Measurements from ENCODE around the gene DNAJC8.

DNAJC8 gene

GRCh38 chr1:28159680-28160079 is 73.1 kb downstream of the DNAJC8 start:
- peaks cover 7% of the 10 kb centered on the region for H3K4me1 Mint-ChIP-seq
- H3K27me3 Mint-ChIP-seq, result peaks cover 78% of the 10 kb centered on the region
- H3K27ac Mint-ChIP-seq, result no peak overlapping the region

GRCh38 chr1:28159243-28159642 is 73.6 kb downstream of the DNAJC8 start:
- Mint-ChIP-seq H3K4me3 (no peak overlapping the region), H3K9me3 (no peaks in the 10 kb centered on the region), H3K27ac (no peak overlapping the region), H3K27me3 (peaks cover 78% of the 10 kb centered on the region), H3K4me1 (peaks cover 7% of the 10 kb centered on the region), H3K36me3 (no peaks in the 10 kb centered on the region)
- CTCF ChIA-PET, result no interaction called here
- DNase-seq, result no peak

More at GRCh38 chr1:28159680-28160079, 73.1 kb downstream of the DNAJC8 start:
- H3K9me3 Mint-ChIP-seq, result no peaks in the 10 kb centered on the region
- CTCF ChIA-PET, result no interaction called here
- no peak overlapping the region for H3K4me3 Mint-ChIP-seq
- no peaks in the 10 kb centered on the region for H3K36me3 Mint-ChIP-seq
- no peak for DNase-seq

- H3K4me3 Mint-ChIP-seq, result no peak overlapping the region
- DNase-seq, result no peak
- H3K9me3 Mint-ChIP-seq, result no peaks in the 10 kb centered on the region
- H3K27ac Mint-ChIP-seq, result no peak overlapping the region
- CTCF ChIA-PET, result no interaction called here
- no peaks in the 10 kb centered on the region for H3K36me3 Mint-ChIP-seq
- peaks cover 7% of the 10 kb centered on the region for H3K4me1 Mint-ChIP-seq
- peaks cover 71% of the 10 kb centered on the region for H3K27me3 Mint-ChIP-seq
These were observed 74.9 kb downstream of the DNAJC8 start for GRCh38 chr1:28157894-28158293.

- Mint-ChIP-seq H3K36me3 (no peaks in the 10 kb centered on the region), H3K4me1 (peaks cover 7% of the 10 kb centered on the region), H3K9me3 (no peaks in the 10 kb centered on the region), H3K27me3 (peaks cover 62% of the 10 kb centered on the region), H3K4me3 (no peak overlapping the region), H3K27ac (no peak overlapping the region)
- no peak for DNase-seq
- CTCF ChIA-PET, result no interaction called here
These were observed 76.0 kb downstream of the DNAJC8 start for GRCh38 chr1:28156821-28157220.

- Mint-ChIP-seq H3K4me3 (no peak overlapping the region), H3K9me3 (no peaks in the 10 kb centered on the region), H3K27me3 (peaks cover 62% of the 10 kb centered on the region), H3K36me3 (no peaks in the 10 kb centered on the region), H3K4me1 (peaks cover 2% of the 10 kb centered on the region), H3K27ac (no peak overlapping the region)
- DNase-seq, result no peak
- CTCF ChIA-PET, result no interaction called here
These were observed 77.2 kb downstream of the DNAJC8 start for GRCh38 chr1:28155628-28156027.

GRCh38 chr1:28154078-28154594 is 78.7 kb downstream of the DNAJC8 start:
- Mint-ChIP-seq H3K4me1 (peaks cover 2% of the 10 kb centered on the region), H3K27ac (no peak overlapping the region), H3K27me3 (peaks cover 64% of the 10 kb centered on the region), H3K9me3 (no peaks in the 10 kb centered on the region), H3K36me3 (no peaks in the 10 kb centered on the region), H3K4me3 (no peak overlapping the region)
- no peak for DNase-seq
- CTCF ChIA-PET, result no interaction called here

Measured in activated naive CD4-positive, alpha-beta T cell treated with anti-CD3 and anti-CD28 coated beads, Interleukin-2, amount 10 ng/mL, durations not matched to agents 7 days and 5 days (primary cell).